ENCODE data around the gene CALD1. TPM values are rescaled to one million over a fixed set of nuclear protein-coding genes. Genes with fewer than 3 reads are reported as not detected.

CALD1 gene
- polyA plus RNA-seq, 4 donors = 217 to 273 (median 247) TPM

GRCh38 chr7:134820295-134820694 is 40.9 kb downstream of the CALD1 start:
- no peak for DNase-seq (ENCODE audit: low read depth in 4 of 4, low spot score in 2 of 4)

DNA sequence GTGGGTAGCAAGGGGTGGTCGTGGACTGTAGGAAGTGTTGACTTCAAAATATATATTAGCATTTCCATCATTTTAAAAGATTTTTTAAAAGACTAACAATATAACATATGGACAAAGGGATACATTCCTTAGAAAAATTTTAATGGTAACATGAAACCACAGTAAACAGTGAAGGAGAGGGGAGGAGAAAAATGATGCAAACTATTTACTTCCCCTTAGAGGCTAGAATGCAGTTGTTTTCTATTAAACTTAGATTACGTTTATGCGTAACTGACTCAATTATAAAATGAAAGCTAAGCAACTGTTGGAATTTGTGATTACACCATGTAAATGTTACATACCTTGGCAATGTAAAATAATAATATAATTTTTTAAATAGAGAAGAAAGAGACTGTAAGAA is 41.3 kb downstream of the CALD1 start:
- no peak for DNase-seq (ENCODE audit: low read depth in 4 of 4, low spot score in 2 of 4)

DNA sequence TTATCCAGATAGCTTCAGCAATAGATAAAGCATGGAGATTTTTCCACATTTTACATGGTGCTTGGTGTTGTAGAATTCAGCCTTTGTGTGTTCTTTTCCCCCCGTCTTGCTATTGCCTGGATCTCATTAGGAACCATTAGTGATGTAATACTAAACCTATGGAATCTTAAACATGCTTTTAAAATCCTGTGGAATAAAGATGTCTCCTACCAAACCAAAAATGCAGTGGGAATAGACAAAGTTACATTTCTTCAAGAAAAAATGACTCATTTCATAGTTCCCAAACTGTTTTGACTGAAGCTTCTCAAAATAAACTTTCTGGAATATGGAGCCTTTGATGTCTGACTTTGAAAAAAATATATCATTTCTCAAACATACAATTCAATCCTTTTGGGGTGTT is 44.0 kb downstream of the CALD1 start:
- DNase-seq (ENCODE audit: low read depth in 4 of 4, low spot score in 2 of 4) = no peak

DNA sequence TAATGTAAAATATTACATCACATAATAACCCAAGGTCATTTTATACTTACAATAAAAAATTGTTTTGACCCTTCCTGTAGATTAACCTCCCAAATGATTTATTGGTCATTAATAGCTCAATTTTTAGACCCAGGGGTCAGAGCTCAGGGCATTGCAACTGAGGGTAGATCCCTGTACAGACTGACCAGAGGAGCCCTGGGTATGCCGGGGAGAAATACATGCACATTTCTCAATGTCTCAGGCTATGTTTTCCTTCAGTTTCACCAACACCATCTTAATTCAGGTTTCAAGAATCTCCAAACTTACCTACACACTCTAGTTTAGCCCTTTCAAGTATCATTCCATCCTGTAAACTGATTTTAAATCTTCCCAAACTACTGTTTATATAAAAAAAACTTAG is 46.2 kb downstream of the CALD1 start:
- no peak for DNase-seq (ENCODE audit: low read depth in 4 of 4, low spot score in 2 of 4)

DNA sequence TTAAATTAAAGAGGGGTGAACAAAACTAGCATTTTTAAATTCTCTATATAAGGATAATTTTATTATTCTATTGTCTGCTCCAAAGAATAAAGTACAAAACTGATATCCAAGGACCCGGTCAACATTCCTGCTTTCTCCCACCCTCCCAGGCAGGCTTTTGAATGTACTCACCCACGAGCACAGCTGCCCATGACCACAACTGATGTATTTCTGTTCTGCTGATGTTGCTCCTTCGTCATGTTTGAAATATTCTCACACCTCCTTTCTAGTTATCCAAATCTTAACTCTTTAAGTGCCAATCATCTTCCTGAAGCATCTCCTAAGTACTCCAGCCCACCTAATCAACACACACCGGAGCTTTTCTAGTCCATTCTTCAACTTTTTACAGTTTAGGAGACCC is 46.7 kb downstream of the CALD1 start:
- no peak for DNase-seq (ENCODE audit: low read depth in 4 of 4, low spot score in 2 of 4)

DNA sequence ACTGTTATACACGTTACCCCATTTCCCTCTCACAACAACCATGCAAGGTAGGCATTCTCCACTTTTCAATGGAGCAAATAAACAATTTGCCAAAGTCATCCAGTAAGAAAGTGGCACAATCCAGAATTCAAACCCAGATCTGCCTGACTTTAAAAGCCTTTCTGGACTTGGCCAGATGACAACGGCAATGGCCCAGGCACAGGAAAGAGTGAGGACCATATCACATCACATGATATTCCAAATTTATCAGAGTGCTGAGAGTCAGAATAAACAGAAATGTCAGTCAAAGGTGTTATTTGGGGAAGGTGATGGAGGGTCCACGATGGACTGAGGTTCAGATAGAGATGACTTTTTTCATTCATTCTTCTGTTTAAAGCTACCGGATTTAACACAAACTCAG is 48.0 kb downstream of the CALD1 start:
- DNase-seq (ENCODE audit: low read depth in 4 of 4, low spot score in 2 of 4) = no peak

DNA sequence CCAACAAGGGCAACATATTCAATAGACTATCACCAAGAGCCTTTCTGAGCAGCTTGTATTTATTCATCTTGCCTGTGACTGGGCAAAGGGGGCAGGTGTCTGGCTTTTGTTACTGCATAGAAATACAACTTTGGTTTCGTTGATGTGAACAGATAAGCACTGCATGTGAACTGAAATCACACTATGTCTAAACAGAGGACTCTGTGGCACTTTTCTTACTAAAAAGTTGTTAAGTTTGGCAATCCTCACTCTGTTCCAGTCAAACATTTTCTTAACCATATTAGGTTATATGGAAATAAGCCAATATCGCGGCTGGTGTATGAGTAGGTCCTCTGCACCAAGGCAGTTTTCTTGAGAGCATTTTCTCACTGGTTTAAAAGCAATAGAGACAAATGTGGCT is 48.5 kb downstream of the CALD1 start:
- DNase-seq (ENCODE audit: low read depth in 4 of 4, low spot score in 2 of 4) = no peak

DNA sequence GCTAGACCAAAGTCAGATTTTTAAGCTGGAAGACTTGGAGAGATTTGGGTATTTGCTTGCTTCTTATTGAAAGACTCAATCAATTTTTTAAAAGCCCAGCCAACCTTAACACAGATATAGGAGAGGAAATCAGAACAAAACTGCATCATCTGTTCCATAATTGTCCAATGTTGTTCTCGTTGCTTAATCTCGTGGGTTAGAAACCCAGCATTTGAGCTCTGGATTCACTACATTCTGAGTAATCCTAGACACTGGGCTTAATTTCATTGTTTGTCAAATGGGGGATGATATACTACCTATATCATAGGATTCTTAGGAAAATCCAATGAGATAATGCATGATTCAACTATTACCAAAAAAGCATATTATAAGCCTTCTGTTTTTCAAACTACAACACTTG is 48.9 kb downstream of the CALD1 start:
- no peak for DNase-seq (ENCODE audit: low read depth in 4 of 4, low spot score in 2 of 4)

DNA sequence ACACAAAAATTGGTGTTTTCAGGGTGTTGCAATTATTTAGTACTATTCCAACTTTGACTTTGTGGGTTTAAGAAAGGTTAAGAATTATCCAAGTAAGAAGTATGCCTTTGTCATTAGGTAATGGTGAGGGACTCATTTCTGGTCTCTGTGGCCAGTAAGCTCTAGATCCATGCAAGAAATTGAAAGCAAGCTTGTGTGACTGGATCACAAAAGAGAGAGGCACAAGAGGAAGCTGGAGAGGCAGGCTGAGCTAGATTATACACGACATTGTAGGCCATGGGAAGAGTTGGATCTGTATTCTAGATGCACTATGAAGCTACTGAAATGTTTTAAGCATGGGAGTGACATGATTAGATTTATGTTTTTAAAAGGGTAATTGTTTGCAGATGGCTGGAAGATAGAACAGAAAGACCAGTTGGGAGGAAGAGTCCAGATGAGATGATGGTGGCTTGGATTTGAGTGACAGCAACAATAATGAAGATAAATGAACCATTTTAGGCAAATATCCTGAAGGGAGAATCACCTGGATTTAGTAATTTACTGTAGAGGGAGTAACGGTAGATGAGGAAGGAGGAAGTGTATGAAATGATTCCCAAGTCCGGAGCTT is 50.0 kb downstream of the CALD1 start:
- no peak for DNase-seq (ENCODE audit: low read depth in 4 of 4, low spot score in 2 of 4)

DNA sequence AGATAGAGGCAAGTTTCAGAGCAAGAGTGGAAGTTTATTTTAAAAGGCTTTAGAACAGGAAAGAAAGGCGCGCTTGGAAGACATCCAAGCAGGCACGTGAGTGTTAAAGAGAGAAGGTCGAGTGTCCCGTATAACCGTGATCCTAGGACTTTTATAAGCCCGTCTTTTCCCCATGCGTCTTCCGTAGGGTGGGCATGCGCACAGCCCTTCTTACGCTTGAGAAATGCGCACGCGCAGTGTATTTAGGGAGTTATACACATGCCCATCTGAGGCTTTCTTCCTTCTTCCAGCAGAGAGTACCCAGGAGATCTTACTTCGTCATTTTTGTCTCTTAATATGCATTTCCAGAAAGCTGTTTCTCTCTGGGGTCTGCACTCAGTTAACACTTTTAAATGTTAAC is 52.4 kb downstream of the CALD1 start:
- DNase-seq (ENCODE audit: low read depth in 4 of 4, low spot score in 2 of 4) = no peak

- DNase-seq (ENCODE audit: low read depth in 4 of 4, low spot score in 2 of 4) = no peak
Measured at GRCh38 chr7:134832367-134832766, 52.9 kb downstream of the CALD1 start.

DNA sequence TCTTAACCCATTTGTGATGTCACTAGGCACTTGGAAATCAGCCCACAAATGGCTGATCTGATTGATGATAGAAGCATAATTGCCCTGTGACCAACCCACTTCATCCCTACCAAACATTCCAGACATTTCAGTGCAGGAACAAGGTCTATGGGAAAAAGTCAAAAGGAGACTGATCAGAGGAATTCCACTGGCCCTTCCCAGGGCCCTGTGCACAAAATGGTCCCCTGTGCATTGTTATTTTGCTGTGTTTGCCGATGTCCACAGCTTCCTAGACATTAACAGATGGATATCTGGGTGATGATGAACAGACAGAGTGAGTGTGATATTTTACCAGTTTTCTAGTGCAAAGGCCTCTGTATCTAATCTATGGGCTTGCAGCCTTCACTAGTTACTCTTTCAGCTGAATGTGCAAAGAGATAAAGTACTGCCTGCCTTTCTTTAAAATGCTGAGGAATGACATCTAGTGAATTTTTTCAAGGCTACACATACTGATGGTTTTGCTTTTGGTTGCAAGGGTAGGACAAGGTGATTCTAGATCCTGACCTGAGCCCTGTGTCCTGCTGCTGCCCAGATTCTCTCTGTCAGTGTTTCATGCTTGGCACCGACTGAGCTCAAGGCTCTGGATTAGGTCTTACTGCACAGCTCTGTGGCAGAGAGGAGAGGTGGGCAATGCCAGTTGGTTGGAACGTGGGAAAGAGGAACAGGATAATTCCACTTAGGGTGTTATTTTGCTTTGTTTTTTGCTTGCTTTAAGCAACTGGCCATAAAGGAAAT is 55.4 kb downstream of the CALD1 start:
- no peak for DNase-seq (ENCODE audit: low read depth in 4 of 4, low spot score in 2 of 4)

DNA sequence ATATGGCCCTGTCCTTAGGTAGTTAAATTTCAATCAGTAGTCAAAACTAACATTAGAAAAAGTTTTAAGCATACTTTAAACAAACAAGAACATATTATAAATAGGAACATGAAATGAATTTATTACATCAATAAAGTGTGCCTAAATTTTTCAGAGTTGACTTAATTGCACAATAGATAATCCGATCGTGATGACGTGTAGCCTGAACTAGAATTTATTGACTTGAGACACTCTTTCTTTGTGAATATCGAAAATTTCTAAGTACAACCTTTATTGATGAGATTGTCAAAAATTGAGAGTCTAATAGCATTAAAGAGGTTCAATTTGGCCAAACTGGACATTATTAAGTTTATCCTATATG is 56.0 kb downstream of the CALD1 start:
- no peak for DNase-seq (ENCODE audit: low read depth in 4 of 4, low spot score in 2 of 4)

DNA sequence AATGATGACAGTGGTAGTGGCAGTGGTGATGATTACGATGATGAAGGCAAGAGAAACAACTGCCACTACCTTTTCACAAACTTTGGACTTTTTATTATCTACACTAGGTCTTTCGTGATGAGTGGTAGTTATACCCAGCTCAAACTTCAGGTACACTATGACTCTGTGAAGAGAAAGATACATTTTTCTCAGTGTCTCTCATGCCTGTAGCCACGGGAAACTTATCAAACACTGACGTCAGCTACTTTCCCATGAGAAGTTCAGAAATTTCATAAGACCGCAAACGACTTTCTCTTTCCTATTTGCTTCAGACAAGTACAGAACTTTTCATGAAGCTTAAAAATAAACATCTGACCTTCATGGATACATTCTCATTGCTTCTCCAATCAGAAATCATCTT is 57.0 kb downstream of the CALD1 start:
- DNase-seq (ENCODE audit: low read depth in 4 of 4, low spot score in 2 of 4) = no peak

GRCh38 chr7:134839298-134839697 is 59.9 kb downstream of the CALD1 start:
- DNase-seq (ENCODE audit: low read depth in 4 of 4, low spot score in 2 of 4) = no peak

DNA sequence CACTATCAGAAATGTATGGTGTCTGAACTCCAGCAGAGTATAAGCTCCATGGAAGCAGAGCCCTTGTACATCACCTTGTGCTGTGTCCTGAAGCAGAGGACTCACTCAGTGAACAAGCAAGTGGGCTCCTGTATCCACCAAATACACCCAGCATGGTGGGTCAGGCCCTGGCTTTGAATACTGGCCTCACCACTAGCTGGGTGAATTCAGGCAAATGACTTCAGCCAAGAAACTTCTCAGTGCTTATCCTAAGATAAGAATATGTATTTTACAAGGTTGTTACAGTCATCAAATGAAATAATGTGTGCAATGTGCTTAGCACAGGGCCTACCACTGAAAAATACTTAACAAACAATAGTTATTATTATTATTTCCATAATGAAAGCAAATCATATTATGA is 62.6 kb downstream of the CALD1 start:
- no peak for DNase-seq (ENCODE audit: low read depth in 4 of 4, low spot score in 2 of 4)

DNA sequence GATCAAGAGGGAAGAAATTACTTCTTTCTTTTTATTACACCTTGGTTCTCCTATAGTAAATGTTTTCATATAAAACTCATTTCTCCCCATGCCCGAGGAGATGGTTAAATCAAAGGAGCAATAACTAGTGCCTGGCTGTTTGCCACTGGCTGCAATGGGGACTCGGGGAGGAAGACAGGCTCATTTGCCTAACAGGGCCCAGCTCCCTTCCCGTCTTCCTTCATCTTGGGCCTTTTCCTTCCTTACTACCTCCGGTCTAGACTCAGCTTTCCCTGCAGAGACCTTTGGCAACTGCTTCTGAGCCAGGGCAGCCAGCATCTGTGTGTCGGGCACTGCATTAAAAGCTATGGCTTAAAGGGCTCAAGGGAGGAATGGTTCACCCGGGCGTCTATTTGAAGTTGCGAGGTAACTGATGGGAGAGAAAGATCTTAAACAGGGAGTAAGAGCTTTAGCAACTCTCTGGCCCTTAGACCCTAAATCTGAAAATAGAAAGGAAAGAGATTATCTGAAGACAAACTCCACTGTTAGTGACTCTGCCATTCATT is 63.5 kb downstream of the CALD1 start:
- no peak for DNase-seq (ENCODE audit: low read depth in 4 of 4, low spot score in 2 of 4)

GRCh38 chr7:134844200-134844599 is 64.8 kb downstream of the CALD1 start:
- DNase-seq (ENCODE audit: low read depth in 4 of 4, low spot score in 2 of 4) = no peak

GRCh38 chr7:134845461-134845860 is 66.0 kb downstream of the CALD1 start:
- DNase-seq (ENCODE audit: low read depth in 4 of 4, low spot score in 2 of 4) = no peak

GRCh38 chr7:134847851-134848588 is 68.6 kb downstream of the CALD1 start:
- DNase-seq (ENCODE audit: low read depth in 4 of 4, low spot score in 2 of 4) = no peak

GRCh38 chr7:134850066-134850465 is 70.6 kb downstream of the CALD1 start:
- no peak for DNase-seq (ENCODE audit: low read depth in 4 of 4, low spot score in 2 of 4)

- DNase-seq (ENCODE audit: low read depth in 4 of 4, low spot score in 2 of 4) = no peak
Measured at GRCh38 chr7:134851141-134851540, 71.7 kb downstream of the CALD1 start.

Measured in left renal cortex interstitium (tissue), 4 donors.